Sigmoid colon (tissue), 3 donors: ENCODE data around the gene SSTR4.

ENCODE experiments used
- CTCF ChIP-seq, 4 experiments: fragments of 450-650 bp in 3 of 4; fragments of 200-600 bp in 1 of 4; IDR thresholded peaks; one replicate each; pipeline ENCODE4 v1.5.1; 2016 to 2019; ENCODE audit warnings: antibody characterized with exemption in 4 of 4, mild to moderate bottlenecking in 3 of 4, moderate library complexity in 2 of 4
- POLR2A ChIP-seq, 2 donors: fragments of 450-650 bp; IDR thresholded peaks; one replicate each; pipeline ENCODE4 v1.6.1; 2016; ENCODE audit warnings: antibody characterized with exemption in 2 of 2, mild to moderate bottlenecking in 2 of 2, moderate library complexity in 2 of 2

GRCh38 chr20:23071996-23072395 lies 36.9 kb downstream of the SSTR4 start:
- TF ChIP-seq CTCF (IDR thresholded peaks at IDR 0.05) (no peak), POLR2A (IDR thresholded peaks at IDR 0.05) (no peak)
